MM.1S (cell line): ENCODE measurements around the gene PLEKHM3.
A peak's percentile ranks its signal among the peaks of the same experiment; 100 is the strongest.

Experiments
- CTCF ChIP-seq: fragments of 300-600 bp; sonication (generic); IDR thresholded peaks from 2 replicates; pipeline ENCODE4 v1.5.1; 2016; ENCODE audit warnings: antibody characterized with exemption, low read length, mixed read lengths
- EZH2 ChIP-seq: fragments of 300-600 bp; sonication (generic); optimal IDR thresholded peaks from 2 replicates; pipeline ENCODE3; 2017; ENCODE audit warnings: low read depth, mild to moderate bottlenecking, antibody characterized with exemption, low read length, mixed read lengths

- peak; percentile 28 for TF ChIP-seq CTCF
- no peak for TF ChIP-seq EZH2
These were observed 36.8 kb upstream of the PLEKHM3 start for GRCh38 chr2:208062113-208062512.
